Activated T-cell treated with anti-CD3 and anti-CD28 coated beads for 24 hours (primary cell): ENCODE results near the gene F7.

Experiments
- DNase-seq: peaks from one replicate; pipeline ENCODE4 v3.0.0-alpha.2; 2020; ENCODE audit warnings: low read depth

The F7 gene

DNA sequence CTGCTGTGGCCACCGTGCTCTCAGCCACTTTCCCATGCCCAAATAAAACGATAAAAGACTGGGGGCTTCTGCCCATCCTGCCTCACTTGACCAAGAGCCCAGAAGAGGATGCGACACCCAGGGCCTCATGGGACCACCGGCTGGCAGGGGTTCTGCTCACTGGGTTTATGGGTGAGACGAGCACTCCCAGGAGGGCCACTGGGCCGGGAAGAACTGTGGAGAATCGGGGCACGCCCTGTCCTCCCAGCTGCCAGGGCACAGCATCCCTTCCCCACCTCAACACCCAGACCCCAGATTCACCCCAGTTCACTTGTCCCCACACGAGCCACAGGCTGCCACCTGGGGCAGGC, 12.3 kb downstream of the F7 start:
- no peak for DNase-seq

DNA sequence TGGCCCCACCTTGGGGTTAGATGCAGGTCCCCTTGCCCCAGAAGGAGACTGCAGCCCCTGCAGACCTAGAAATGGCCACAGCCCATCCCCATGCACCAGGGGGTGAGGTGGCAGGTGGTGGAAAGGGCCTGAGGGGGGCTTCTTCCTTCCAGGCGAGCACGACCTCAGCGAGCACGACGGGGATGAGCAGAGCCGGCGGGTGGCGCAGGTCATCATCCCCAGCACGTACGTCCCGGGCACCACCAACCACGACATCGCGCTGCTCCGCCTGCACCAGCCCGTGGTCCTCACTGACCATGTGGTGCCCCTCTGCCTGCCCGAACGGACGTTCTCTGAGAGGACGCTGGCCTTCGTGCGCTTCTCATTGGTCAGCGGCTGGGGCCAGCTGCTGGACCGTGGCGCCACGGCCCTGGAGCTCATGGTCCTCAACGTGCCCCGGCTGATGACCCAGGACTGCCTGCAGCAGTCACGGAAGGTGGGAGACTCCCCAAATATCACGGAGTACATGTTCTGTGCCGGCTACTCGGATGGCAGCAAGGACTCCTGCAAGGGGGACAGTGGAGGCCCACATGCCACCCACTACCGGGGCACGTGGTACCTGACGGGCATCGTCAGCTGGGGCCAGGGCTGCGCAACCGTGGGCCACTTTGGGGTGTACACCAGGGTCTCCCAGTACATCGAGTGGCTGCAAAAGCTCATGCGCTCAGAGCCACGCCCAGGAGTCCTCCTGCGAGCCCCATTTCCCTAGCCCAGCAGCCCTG, 12.8 kb downstream of the F7 start:
- DNase-seq, result no peak

DNA sequence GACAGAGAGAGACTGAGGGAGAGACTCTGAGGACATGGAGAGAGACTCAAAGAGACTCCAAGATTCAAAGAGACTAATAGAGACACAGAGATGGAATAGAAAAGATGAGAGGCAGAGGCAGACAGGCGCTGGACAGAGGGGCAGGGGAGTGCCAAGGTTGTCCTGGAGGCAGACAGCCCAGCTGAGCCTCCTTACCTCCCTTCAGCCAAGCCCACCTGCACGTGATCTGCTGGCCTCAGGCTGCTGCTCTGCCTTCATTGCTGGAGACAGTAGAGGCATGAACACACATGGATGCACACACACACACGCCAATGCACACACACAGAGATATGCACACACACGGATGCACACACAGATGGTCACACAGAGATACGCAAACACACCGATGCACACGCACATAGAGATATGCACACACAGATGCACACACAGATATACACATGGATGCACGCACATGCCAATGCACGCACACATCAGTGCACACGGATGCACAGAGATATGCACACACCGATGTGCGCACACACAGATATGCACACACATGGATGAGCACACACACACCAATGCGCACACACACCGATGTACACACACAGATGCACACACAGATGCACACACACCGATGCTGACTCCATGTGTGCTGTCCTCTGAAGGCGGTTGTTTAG, 13.7 kb downstream of the F7 start:
- no peak for DNase-seq

DNA sequence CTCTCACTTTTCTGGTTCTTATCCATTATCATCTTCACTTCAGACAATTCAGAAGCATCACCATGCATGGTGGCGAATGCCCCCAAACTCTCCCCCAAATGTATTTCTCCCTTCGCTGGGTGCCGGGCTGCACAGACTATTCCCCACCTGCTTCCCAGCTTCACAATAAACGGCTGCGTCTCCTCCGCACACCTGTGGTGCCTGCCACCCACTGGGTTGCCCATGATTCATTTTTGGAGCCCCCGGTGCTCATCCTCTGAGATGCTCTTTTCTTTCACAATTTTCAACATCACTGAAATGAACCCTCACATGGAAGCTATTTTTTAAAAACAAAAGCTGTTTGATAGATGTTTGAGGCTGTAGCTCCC, 14.2 kb downstream of the F7 start:
- DNase-seq, result no peak

DNA sequence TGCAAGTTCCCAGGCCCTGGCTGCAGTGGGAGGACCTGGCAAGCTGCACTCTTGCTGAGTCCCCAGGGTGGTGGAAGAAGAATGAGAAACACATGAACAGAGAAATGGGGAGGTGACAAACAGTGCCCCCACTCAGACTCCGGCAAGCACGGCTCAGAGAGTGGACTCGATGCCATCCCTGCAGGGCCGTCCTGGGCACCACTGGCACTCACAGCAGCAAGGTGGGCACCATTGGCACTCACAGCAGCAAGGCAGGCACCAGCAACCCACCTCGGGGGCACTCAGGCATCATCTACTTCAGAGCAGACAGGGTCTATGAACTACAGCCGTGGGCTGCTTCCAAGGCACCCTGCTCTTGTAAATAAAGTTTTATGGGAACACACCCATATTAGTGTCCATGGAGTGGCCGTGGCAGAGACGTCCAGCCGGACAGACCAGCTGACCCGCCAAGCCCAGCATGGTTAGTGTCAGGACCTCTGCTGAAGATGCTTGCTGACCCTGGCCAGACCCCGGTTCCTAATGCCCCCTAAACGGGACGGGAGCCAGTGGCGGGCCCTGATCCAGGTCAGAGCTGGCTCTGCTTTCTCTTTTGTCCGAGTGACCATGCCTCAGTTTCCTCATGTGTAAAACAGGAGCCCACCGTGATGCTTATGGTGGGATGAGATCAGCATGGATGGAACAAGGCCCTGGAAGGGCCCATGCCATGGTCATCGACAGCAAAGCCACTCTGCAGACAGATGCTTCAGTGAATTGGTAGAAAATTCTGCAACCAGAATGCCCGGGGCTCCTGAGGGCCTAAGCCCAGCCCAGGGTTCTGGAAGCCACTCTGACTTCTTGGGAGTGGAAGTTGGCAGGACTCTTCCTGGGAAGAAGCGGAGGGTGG, 14.9 kb downstream of the F7 start:
- no peak for DNase-seq

DNA sequence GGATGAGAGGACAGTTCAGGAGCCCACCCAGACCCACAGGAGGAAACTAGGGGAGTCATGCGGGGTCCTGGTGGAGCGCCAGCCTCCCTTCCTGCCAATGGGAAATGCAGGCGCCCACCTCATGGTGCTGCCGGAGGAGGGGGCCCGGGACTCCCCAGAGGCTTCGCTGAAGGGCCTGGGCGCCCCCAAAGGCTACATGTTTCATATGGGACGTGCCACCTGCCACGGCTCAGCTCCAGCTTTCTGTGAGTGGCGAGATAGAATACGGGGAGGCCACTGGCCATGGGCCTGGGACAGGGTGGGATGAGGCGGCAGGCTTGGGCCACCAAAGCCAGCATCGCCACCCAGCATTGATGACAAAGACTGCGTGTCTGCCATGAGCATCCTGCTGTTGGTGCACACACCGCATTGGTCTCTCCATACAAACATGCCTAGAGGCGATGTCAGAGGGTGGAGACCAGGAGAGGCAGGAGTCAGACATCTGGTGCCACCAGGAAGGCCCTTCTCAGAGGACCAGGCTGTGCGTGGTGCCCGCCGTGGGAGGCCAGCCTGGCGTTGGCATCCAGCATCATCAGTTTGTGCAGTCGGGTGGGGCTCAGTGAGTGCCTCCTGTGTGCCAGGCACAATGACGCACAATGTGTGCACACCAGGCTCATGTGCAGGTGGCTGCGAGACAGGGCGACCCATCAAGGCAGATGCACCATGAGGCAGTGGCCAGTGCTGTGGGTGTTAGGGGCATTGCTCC, 15.8 kb downstream of the F7 start:
- no peak for DNase-seq

DNA sequence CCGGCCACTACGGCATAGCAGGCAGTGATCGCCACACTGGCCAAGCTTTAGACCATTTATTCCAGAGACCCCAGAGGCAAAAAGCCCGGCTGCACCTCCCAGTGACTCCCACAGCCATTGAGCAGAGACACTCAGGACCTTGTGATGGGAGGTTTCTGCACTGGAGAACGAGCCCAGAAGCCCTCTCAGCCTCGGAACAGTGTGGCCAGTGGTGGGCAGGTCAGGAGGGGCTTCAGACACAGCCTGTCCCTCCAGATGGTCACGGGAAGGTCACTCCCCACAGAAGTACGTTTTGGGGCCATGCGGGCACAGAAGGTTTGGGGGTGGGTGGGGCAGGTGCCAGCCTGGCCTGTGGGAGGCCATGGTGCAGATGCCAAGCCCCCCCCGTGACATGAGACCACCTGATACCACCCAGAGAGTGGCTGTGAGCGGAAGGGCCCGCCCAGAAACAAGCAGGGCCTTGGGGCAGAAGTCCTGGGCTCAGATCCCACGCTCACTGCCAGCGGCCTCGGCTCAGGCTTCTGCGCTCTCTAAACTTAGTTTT, 16.4 kb downstream of the F7 start:
- no peak for DNase-seq

DNA sequence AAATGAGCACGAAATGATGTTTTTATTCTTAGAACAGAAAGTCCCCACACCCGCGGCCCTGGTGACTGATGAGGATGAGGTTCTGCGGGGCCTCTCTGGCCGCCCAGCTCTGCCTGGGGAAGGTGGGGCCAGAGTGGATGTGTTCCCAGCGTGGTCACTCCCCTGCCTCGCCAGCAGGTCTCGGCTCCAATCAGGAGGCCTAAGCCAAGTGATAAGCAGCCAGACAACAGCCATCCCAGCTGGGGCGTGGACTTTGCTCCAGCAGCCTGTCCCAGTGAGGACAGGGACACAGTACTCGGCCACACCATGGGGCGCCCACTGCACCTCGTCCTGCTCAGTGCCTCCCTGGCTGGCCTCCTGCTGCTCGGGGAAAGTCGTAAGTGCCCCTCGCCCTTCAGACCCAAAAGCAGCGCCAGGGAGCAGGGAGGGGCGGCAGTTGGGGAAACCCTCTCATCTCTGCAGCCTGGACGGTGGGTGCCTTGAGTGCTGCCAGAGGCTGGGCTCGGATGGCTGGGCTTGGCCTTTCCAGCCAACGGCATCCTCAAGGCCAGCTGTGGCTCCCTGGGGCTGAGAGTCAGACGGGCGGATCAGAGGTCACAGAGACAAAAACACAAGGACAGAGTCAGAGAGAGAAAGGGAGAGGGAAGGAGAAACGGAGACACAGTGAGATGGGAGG, 17.1 kb downstream of the F7 start, which contains the start of gene F10:
TSS of gene F10 (plus strand) at position 250 of the 676 bp plus-strand sequence. CDS start at position 307, 57 bp downstream.
- DNase-seq, result no peak

DNA sequence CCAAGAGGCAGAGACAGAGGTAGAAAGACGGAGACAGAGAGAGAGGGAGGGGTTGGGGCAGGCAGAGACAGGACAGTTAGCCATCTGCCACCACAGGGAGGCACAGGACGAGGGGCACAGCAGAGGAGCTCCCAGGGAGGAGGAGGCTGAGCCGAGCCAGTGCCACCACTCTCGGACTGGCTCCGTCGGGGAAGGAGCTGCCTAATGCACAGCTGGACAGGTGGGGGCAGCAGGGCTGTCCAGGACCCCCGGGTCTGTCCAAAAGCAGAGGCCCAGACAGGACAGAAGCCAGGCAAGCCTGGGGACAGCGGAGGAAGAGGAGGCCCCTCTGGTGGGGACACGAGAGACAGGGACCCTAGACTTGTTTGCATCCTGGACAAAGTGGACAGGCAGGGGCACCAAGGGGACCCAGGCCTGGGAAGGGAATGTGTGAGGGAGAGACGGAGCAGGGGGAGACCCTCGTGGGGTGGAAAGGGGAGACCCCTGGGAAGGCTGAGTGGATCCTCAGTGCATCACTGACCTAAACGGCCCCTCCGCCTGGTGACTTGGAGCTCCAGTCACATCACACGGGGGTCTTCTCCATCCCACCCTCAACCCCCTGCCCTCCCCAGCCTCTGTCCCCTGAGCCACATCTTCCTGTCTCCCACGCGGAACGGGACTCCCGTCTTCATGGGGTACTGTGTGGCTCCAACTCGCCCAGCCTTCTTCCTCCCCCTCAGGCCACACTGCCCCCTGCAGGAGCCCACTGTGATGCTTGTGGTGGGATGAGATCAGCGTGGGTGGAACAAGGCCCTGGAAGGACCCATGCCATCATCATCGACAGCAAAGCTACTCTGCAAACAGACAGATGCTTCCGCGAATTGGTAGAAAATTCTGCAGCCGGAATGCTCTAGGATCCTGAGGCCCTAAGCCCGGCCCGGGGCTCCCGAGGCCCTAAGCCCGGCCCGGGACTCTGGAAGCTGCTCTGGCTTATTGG, 17.9 kb downstream of the F7 start:
- DNase-seq, result no peak

DNA sequence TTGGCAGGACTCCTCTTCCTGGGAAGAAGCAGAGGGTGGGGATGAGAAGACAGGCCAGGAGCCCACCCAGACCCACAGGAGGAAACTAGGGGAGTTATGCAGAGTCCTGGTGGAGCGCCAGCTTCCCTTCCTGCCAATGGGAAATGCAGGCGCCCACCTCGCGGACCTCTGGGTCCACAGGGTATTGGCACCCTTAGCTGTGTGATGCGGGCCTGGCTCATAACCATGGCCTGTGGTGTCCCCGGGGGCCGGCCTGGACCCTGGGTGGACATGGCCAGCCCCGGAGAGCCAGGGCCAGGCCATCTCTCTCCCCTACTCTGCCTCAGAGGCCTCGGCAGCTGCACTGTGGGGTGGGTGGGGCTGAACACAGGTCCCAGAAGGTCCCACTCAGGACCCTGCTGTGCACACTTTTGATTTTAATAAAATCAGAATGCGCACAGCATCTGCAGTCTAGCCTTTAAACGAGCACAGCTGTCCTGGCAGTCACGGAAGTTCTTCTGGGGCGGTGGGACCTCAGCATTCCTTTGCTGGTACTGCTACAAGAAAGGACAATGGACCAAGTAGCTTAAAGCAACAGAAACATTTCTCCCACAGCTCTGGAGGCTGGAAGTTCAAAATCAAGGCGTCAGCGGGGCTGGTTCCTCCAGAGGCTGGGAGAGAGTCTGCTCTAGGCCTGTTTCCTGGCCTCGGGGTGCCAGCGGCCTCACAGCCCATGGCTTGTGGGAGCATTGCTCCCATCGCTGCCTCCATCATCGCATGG, 18.8 kb downstream of the F7 start:
- no peak for DNase-seq

DNA sequence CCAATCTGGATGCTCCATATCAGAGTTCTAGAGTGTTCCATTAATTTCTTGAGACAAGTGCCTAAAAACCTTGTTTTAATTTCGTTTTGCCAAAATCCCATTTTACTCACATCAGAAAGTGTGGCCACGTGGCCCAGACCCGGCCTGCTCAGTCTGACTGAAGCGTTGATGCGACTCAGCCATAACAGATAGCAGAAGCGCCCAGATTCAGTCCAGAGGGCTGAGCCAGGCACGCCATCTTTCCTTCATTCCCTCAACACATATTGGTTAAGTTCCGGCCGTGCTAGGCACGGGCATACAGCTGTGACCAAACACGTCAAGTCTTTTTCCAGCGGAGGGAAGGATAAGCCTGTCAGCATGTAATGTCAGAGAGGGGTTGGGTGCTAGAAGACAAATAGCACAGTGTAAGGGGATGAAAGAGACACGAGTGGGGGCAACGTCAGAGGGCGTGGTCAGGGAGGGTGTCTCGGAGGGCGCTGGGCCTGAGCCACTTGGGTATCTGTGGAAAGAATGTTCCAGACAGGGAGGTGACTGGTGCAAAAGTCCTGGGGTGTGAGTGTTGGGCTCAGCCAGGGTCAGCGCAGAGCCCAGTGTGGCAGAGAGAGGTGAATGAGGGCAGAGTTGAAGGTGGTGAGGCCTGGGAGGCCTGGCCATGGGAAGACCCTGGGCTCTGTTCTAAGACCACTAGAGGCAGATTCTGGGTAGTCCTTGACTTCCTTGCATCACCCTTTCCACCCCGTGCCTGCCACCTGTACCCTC, 20.1 kb downstream of the F7 start:
- DNase-seq, result no peak

DNA sequence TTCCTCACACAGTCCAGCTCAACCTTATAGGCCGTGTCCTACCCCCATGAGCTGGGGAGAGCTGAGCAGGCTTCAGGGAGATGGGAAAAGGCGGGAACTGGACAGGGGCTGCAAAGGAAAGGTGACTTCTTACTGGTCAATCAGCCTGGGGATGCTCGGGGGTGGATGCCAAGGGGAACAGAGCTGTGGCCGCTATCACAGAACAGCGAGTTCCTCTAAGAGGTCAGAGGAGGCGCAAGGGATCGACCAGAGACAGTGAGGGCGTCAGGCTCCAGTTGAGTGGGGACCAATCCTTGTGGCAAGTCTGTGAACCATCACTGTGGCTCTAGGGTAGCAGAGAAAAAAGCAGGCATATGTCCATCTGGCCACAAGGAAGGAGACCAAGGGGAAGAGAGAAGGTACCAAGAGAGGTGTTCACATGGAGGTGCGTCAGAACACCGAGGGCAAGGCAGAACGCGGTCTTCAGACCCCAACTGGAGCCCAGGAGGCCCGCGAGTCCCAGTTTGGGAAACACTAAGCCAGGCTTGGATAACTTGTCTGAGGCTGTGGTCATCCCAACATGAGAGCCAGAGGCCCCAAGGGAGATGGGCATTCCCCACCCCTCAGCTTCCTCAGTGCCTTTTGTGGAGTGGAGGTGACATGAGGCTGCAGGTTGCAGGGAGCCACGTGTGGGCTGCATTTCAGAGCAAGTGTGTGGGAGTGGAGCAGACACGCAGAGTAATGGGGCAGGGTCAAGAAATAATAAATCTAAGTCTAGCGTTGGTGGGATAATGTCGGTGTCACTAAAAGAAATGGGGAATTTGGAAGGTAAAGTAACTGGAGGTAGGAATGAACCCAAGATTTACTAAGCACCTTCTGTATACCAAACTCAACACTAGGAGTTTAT, 20.9 kb downstream of the F7 start:
- DNase-seq, result no peak

DNA sequence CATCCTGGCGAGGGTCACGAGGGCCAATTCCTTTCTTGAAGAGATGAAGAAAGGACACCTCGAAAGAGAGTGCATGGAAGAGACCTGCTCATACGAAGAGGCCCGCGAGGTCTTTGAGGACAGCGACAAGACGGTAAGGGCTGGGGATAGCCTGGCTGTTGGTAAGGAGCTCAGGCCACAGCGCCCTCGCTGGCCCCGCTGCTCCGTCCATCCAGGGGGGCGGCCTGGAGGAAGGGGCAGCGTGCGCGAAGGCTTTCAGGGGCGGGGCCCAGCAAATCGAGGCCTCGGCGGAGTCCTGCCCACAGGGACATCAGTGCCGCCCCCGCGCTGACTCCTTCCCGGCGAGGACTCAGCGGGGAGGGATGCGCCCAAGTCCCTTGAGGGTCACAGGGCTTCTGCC, 23.9 kb downstream of the F7 start:
- DNase-seq, result no peak

DNA sequence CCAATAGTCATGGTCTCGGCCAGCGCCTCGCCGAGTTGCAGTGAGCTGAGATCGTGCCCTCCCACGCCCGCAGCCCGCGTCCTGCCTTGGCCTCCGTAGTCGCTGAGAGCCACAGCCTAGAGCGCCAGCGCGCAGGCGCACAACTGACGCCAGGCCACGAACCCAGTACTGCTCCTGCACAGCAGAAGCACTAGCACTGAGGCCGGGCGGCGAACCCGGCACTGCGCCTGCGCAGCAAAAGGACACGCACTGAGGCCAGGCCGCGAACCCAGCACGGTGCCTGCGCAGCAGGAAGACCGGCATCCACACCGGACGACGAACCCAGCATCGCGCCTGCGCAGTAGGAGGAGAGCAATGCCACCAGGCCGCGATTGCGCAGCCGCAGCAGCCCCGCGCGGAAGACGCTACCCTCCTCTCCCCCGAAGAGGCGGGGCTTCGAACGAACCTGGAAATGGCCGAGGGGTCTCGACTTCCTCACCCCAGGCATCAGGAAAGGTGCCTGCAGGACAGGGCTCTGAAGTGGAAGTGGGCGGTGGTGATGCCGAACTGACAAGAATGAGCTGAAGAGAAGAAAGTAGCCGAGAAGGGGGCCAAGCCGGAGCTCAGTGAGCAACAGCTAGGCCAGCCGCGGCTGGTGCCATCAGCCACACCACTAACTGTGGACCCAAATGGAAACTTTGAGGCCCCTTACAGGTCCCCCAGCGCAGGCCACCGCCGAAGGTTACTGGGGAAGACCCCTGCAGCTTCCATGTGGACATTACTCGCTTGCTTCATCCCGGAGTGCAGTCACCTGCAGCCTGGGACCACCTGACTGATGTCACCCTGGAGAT, 24.5 kb downstream of the F7 start:
- DNase-seq, result peak; percentile 22

DNA sequence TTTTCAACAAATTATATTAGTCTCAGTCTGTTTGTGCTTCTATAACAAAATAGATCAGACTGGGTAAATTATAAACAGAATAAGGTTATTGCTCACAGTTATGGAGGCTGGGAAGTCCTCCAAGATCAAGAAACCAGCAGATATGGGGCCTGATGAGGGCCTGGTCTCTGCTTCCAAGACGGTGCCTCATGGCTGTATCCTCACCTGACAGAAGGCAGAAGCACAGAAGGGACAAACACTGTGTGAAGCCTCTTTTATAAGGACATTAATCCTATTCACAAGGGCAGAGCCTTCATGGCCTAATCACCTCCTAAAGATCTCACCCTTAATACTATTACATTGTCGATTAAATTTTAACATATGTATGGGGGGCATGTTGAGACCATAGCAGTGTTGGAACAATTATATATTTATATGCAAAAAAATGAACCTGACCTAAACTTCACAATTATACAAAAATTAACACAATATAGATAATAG, 29.7 kb downstream of the F7 start:
- no peak for DNase-seq

DNA sequence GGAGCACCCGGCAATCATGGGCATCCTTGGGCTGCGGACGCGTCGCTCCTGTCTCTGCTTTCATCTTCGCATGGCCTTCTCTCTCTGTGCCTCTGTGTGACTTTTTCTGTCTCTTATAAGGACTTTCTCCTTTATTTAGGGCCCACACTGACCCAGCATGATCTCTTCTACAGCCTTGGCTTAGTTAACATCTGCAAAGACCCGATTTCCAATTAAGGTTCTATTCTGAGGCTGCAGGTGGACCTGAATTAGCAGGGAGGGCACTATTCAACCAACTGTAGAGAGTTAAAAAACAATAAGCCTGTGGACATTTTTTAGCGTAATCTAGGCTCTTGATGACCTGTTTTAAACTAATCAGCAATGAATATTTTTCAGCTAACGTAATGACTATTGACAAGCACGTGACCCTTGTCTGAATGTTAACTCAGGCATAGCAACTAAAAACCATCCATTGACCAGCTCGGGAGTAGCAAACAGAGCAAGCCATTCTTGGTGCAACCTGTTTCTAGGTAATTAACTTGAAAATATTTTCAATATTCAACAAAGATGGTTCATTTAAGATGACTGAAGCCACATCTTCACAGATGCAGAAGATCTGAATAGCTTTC, 32.2 kb downstream of the F7 start:
- no peak for DNase-seq
